RPMI7951 (cell line): Measurements from ENCODE around the gene PTPRN2. TPM values are rescaled to one million over a fixed set of nuclear protein-coding genes. Genes with fewer than 3 reads are reported as not detected.
"Not testable (repeated sequence)": the region's sequence is repeated elsewhere in the genome, so short reads cannot be mapped to it uniquely, and the experiment has no call there.

Source experiments
- DNase-seq: peaks from one replicate; pipeline ENCODE4 v3.0.0-alpha.2; 2012; ENCODE audit warnings: low read depth
- total RNA-seq: library from RNA; depleted of rRNA; stranded (reverse); fragments of >200 nt; shearing (Covaris generic); gene quantifications from 2 replicates; pipeline ENCODE4 v1.2.3, GENCODE V29; 2014

PTPRN2 gene
- total RNA-seq, 1 experiment from 2014 or later: 9.0 TPM

- no peak for DNase-seq
These were observed 1067.4 kb downstream of the PTPRN2 start for GRCh38 chr7:157520249-157520648.

- no peak for DNase-seq
These were observed 1067.8 kb downstream of the PTPRN2 start for GRCh38 chr7:157519798-157520244.

GRCh38 chr7:157519246-157519645 is 1068.4 kb downstream of the PTPRN2 start:
- DNase-seq: no peak

GRCh38 chr7:157518514-157519175 is 1069.0 kb downstream of the PTPRN2 start:
- no peak for DNase-seq

- DNase-seq: no peak
These were observed 1069.7 kb downstream of the PTPRN2 start for GRCh38 chr7:157517782-157518513.

GRCh38 chr7:157516911-157517781 is 1070.5 kb downstream of the PTPRN2 start:
- peak; percentile 28 for DNase-seq

GRCh38 chr7:157516311-157516710 is 1071.3 kb downstream of the PTPRN2 start:
- DNase-seq: no peak

GRCh38 chr7:157515342-157516041 is 1072.1 kb downstream of the PTPRN2 start:
- no peak for DNase-seq

GRCh38 chr7:157514746-157515145 is 1072.9 kb downstream of the PTPRN2 start:
- DNase-seq: no peak

- no peak for DNase-seq
These were observed 1073.3 kb downstream of the PTPRN2 start for GRCh38 chr7:157514306-157514705.

- DNase-seq: no peak
These were observed 1073.9 kb downstream of the PTPRN2 start for GRCh38 chr7:157513682-157514081.

- peak; percentile 24 for DNase-seq
These were observed 1074.4 kb downstream of the PTPRN2 start for GRCh38 chr7:157513162-157513621.

GRCh38 chr7:157509226-157509625 is 1078.4 kb downstream of the PTPRN2 start:
- no peak for DNase-seq

- DNase-seq: no peak
These were observed 1079.1 kb downstream of the PTPRN2 start for GRCh38 chr7:157508477-157508881.

GRCh38 chr7:157507987-157508386 is 1079.6 kb downstream of the PTPRN2 start:
- no peak for DNase-seq

GRCh38 chr7:157506268-157506667 is 1081.4 kb downstream of the PTPRN2 start:
- DNase-seq: no peak

GRCh38 chr7:157505646-157506045 is 1082.0 kb downstream of the PTPRN2 start:
- DNase-seq: no peak

- no peak for DNase-seq
These were observed 1084.4 kb downstream of the PTPRN2 start for GRCh38 chr7:157503229-157503628.

GRCh38 chr7:157502701-157503111 is 1084.9 kb downstream of the PTPRN2 start:
- peak; percentile 72 for DNase-seq

GRCh38 chr7:157501581-157501980 is 1086.0 kb downstream of the PTPRN2 start:
- no peak for DNase-seq

- not testable (repeated sequence) for DNase-seq
These were observed 1086.6 kb downstream of the PTPRN2 start for GRCh38 chr7:157500989-157501540.
